HFF-Myc (cell line): ENCODE data around the gene IGFL2.

Source experiments
- DNase-seq: peaks from one replicate; pipeline ENCODE4 v3.0.0-alpha.2; 2011; ENCODE audit warnings: low read depth; ENCODE audit errors: extremely low read depth
- H3K4me3 ChIP-seq: replicated peaks from 2 replicates; pipeline ENCODE4 v1.5.1; 2011; ENCODE audit warnings: low read depth, mild to moderate bottlenecking, control low read depth, low read length
- CTCF ChIP-seq: IDR thresholded peaks from 2 replicates; pipeline ENCODE4 v1.5.1; 2012; ENCODE audit warnings: mild to moderate bottlenecking, low read depth, low read length, control low read depth; ENCODE audit errors: missing control alignments

IGFL2 gene

DNA sequence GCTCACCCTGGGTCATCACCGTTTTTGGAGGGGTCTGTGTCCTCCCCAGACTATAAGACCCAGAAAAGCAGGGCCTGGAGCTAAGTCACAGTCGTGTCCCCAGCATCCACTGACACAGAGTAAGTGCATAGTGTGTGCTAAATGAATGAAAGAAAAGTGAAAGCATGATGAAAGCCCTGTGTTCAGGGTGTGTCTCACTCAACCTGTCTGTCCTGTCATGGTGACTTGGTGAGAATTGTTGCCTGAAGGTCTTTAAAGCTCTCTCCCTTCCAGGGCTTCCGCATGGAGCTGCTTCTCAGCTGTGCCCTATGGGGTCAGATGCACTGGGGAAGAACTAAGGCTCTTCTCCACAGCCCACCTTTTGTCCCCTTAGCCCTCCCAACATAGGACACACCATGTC lies 61.0 kb downstream of the IGFL2 start:
- no peak overlapping the region for H3K4me3 ChIP-seq
- TF ChIP-seq CTCF, result no peak
- no peak for DNase-seq

- DNase-seq, result no peak
- no peak for TF ChIP-seq CTCF
- no peak overlapping the region for H3K4me3 ChIP-seq
Observed at GRCh38 chr19:46209472-46209871, 61.4 kb downstream of the IGFL2 start.

- no peak for DNase-seq
- TF ChIP-seq CTCF, result no peak
- H3K4me3 ChIP-seq, result no peak overlapping the region
Observed at GRCh38 chr19:46210669-46211068, 62.6 kb downstream of the IGFL2 start.
